Heart left ventricle (tissue), 13 donors: ENCODE results near the gene PCNX3.

ENCODE experiments used
- POLR2A ChIP-seq, 2 donors: fragments of 450-650 bp; IDR thresholded peaks; one replicate each; pipeline ENCODE4 v1.6.1; 2017; ENCODE audit warnings: antibody characterized with exemption in 2 of 2, mild to moderate bottlenecking in 2 of 2, moderate library complexity in 2 of 2
- TF ChIP-seq, protein P1 (sequence below), 12 donors: fragments of 200-600 bp; sonication (generic) in 4 of 12; IDR thresholded peaks; one replicate each; pipeline versions ENCODE4 v1.5.0 to v1.8.0; 2018 to 2022; ENCODE audit warnings: antibody characterized with exemption in 12 of 12, mild to moderate bottlenecking in 5 of 12
- donor health status: ischemic (EF 13 %, LVEDD 7.1; RV severe dilation, severe dysfunction).
- donor health status: DM: no; HTN: yes; CAD: no.
- donor health status: DM: no; HTN: no; CAD: no.
- donor health status: ischemic (EF 25% LVEDD 6.9; RV normal size, moderate dysfunction).
- donor health status: ischemic (EF 25% LVEDD 5.7; RV mildly dilated, moderate dysfunction).
- donor health status: ischemic (EF 35%, LVEDD 5.7; RV mildly dilated, moderate dysfunction).
- donor health status: nonischemic (EF 11% LVEDD 7.7; RV severe dilation, severe dysfunction).
- donor health status: DM: yes; HTN: yes; CAD: no.
- donor health status: PGD.
- donor health status: ischemic (EF 29% LVEDD 5.4; RV normal size, mild dysfunction).
- donor health status: nonischemic (EF 23%, LVEDD 6.1; RV moderate dilation, normal function).

DNA sequence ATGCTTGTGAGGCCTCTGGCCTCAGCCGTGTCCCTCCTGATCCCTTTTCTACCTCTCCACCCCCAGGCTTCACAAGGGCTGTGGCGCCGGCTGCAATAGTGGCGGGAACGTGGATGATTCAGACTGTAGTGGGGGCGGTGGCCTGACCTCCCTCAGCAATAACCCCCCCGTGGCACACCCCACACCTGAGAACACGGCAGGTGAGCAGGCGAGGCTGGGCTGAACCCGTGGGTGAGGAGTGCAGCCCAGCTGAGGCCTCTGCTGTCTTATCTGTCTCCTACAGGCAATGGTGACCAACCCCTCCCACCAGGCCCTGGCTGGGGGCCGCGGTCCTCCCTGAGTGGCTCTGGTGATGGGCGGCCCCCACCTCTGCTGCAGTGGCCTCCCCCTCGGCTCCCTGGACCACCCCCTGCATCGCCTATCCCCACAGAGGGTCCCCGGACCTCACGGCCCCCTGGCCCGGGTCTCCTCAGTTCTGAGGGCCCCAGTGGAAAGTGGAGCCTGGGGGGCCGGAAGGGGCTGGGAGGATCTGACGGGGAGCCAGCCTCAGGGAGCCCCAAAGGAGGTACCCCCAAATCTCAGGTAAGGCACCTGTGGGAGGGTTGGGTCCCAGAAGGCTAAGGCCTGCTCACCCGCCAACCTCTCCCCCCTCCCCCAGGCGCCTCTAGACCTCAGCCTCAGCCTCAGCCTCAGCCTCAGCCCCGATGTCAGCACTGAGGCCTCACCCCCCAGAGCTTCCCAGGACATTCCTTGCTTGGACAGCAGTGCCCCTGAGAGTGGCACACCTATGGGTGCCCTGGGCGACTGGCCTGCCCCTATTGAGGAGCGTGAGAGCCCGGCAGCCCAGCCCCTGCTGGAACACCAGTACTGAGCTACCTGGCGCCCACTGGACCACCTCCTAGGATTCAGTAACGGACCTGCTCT, 20.8 kb downstream of the PCNX3 start:
- TF ChIP-seq, protein P1, sequence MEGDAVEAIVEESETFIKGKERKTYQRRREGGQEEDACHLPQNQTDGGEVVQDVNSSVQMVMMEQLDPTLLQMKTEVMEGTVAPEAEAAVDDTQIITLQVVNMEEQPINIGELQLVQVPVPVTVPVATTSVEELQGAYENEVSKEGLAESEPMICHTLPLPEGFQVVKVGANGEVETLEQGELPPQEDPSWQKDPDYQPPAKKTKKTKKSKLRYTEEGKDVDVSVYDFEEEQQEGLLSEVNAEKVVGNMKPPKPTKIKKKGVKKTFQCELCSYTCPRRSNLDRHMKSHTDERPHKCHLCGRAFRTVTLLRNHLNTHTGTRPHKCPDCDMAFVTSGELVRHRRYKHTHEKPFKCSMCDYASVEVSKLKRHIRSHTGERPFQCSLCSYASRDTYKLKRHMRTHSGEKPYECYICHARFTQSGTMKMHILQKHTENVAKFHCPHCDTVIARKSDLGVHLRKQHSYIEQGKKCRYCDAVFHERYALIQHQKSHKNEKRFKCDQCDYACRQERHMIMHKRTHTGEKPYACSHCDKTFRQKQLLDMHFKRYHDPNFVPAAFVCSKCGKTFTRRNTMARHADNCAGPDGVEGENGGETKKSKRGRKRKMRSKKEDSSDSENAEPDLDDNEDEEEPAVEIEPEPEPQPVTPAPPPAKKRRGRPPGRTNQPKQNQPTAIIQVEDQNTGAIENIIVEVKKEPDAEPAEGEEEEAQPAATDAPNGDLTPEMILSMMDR (IDR thresholded peaks at IDR 0.05) = no peak
- TF ChIP-seq POLR2A (IDR thresholded peaks at IDR 0.05) = no peak
